OCI-LY3 (cell line): ENCODE results near the gene KAT6B.

ENCODE experiments used
- EZH2phosphoT487 ChIP-seq: fragments of 200-600 bp; shearing (Covaris generic); IDR thresholded peaks from 2 replicates; pipeline ENCODE4 v1.6.1; 2018; ENCODE audit warnings: antibody characterized with exemption, mixed run types, low read depth
- TF ChIP-seq, protein P1 (sequence below): fragments of 200-600, 300-600 bp; sonication (generic); IDR thresholded peaks from 2 replicates; pipeline ENCODE4 v1.5.1; 2014; ENCODE audit warnings: antibody characterized with exemption, low read length, low read depth

DNA sequence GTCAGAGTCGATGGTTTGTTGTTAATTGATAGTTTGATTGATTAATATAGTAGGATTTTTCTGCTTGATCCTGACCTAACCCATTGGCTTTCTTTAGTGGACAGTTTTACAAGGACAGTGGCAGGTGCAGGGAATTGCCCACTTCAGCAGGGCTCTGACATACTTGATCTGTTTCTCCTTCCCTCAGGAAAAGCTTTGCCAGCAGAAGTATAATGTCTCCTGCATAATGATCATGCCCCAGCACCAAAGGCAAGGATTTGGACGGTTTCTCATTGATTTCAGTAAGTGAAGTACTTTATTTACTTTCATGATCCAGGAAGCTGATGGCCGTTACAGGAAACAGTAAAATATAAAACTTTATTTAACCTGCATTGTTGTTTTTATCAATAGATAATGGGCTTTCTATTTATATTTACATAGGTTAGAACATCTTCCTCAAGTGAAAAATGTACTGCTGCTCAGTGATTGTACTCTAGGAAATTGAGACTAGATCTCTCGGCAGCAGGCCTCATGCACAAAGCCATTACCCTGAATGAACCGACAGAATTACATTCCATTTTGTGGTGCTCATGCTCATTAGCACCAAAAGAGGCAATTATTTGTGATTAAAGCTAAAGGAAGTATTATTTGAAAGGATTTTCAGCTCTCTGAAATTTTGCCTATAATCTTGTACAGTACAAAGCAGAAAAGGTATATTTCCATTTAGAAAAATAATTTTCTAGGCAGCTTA lies 162.6 kb downstream of the KAT6B start:
- TF ChIP-seq, protein P1, sequence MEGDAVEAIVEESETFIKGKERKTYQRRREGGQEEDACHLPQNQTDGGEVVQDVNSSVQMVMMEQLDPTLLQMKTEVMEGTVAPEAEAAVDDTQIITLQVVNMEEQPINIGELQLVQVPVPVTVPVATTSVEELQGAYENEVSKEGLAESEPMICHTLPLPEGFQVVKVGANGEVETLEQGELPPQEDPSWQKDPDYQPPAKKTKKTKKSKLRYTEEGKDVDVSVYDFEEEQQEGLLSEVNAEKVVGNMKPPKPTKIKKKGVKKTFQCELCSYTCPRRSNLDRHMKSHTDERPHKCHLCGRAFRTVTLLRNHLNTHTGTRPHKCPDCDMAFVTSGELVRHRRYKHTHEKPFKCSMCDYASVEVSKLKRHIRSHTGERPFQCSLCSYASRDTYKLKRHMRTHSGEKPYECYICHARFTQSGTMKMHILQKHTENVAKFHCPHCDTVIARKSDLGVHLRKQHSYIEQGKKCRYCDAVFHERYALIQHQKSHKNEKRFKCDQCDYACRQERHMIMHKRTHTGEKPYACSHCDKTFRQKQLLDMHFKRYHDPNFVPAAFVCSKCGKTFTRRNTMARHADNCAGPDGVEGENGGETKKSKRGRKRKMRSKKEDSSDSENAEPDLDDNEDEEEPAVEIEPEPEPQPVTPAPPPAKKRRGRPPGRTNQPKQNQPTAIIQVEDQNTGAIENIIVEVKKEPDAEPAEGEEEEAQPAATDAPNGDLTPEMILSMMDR: no peak
- no peak for TF ChIP-seq EZH2phosphoT487
